Choroid plexus epithelial cell (primary cell): ENCODE measurements around the gene ABLIM2.

ENCODE experiments used
- DNase-seq: peaks from one replicate; pipeline ENCODE4 v3.0.0-alpha.2; 2010; ENCODE audit warnings: low read depth
- H3K4me3 ChIP-seq: 2 replicates; pipeline ENCODE4 v1.5.1; 2011; ENCODE audit warnings: low read depth, mild to moderate bottlenecking, control low read depth, low read length, moderate library complexity
- CTCF ChIP-seq: conservative IDR thresholded peaks from 2 replicates; pipeline ENCODE4 v1.5.1; 2011; ENCODE audit warnings: low read depth, mild to moderate bottlenecking, control low read depth, inconsistent platforms, low read length, moderate library complexity

The ABLIM2 gene

GRCh38 chr4:8151165-8151650 lies 7.4 kb downstream of the ABLIM2 start:
- no peak for TF ChIP-seq CTCF
- no peak for DNase-seq
- no peak overlapping the region for H3K4me3 ChIP-seq

GRCh38 chr4:8150152-8151090 lies 8.2 kb downstream of the ABLIM2 start:
- H3K4me3 ChIP-seq, result no peak overlapping the region
- DNase-seq, result no peak
- no peak for TF ChIP-seq CTCF

- DNase-seq, result no peak
- TF ChIP-seq CTCF, result no peak
- H3K4me3 ChIP-seq, result no peak overlapping the region
These were observed 8.9 kb downstream of the ABLIM2 start for GRCh38 chr4:8149664-8150063.

GRCh38 chr4:8148785-8149435 lies 9.7 kb downstream of the ABLIM2 start:
- no peak for DNase-seq

GRCh38 chr4:8148159-8148558 lies 10.5 kb downstream of the ABLIM2 start:
- TF ChIP-seq CTCF, result no peak
- no peak for DNase-seq
- no peak overlapping the region for H3K4me3 ChIP-seq

More at GRCh38 chr4:8148785-8149435, 9.7 kb downstream of the ABLIM2 start:
- TF ChIP-seq CTCF, result no peak
- H3K4me3 ChIP-seq, result no peak overlapping the region

- H3K4me3 ChIP-seq, result no peak overlapping the region
- no peak for DNase-seq
- TF ChIP-seq CTCF, result no peak
These were observed 11.2 kb downstream of the ABLIM2 start for GRCh38 chr4:8147231-8147970.
